WTC11 (cell line): ENCODE data around the gene APOL3.
"Not testable (repeated sequence)": the region's sequence is repeated elsewhere in the genome, so short reads cannot be mapped to it uniquely, and the experiment has no call there.

Experiments
- HMGA2 ChIP-seq: fragments of 250-450 bp; sonication (Bioruptor Pico); IDR thresholded peaks from 2 replicates; pipeline ENCODE4 v1.4.0; 2021; ENCODE audit warnings: mild to moderate bottlenecking, moderate library complexity
- NR3C1 ChIP-seq: sonication (generic); formaldehyde crosslinking; conservative IDR thresholded peaks from 2 replicates; pipeline ENCODE4 v1.8.1; 2023; ENCODE audit warnings: low read depth, mild to moderate bottlenecking, missing genetic modification reagents

GRCh38 chr22:36090772-36091171, 69.8 kb downstream of the APOL3 start:
- TF ChIP-seq HMGA2, NR3C1 (CRISPR knock-in tag): not testable (repeated sequence)
